Esophagus muscularis mucosa (tissue), 4 donors: ENCODE measurements around the gene PDS5B.

Experiments
- CTCF ChIP-seq, 3 experiments: fragments of 200-600 bp in 2 of 3; fragments of 450-650 bp in 1 of 3; sonication (generic) in 2 of 3; IDR thresholded peaks; one replicate each; pipeline ENCODE4 v1.5.1; 2017 to 2019; ENCODE audit warnings: antibody characterized with exemption in 3 of 3, mild to moderate bottlenecking in 2 of 3, moderate library complexity in 1 of 3
- EP300 ChIP-seq: sonication (generic); formaldehyde crosslinking; IDR thresholded peaks from one replicate; pipeline ENCODE4 v1.6.1; 2017; ENCODE audit warnings: antibody characterized with exemption
- POLR2A ChIP-seq: fragments of 450-650 bp; IDR thresholded peaks from one replicate; pipeline ENCODE4 v1.6.1; 2017; ENCODE audit warnings: antibody characterized with exemption, moderate library complexity, mild to moderate bottlenecking, low read depth
- POLR2AphosphoS5 ChIP-seq, 2 donors: sonication (generic); formaldehyde crosslinking; IDR thresholded peaks; one replicate each; pipeline ENCODE4 v1.6.1; 2017; ENCODE audit warnings: antibody characterized with exemption in 2 of 2

DNA sequence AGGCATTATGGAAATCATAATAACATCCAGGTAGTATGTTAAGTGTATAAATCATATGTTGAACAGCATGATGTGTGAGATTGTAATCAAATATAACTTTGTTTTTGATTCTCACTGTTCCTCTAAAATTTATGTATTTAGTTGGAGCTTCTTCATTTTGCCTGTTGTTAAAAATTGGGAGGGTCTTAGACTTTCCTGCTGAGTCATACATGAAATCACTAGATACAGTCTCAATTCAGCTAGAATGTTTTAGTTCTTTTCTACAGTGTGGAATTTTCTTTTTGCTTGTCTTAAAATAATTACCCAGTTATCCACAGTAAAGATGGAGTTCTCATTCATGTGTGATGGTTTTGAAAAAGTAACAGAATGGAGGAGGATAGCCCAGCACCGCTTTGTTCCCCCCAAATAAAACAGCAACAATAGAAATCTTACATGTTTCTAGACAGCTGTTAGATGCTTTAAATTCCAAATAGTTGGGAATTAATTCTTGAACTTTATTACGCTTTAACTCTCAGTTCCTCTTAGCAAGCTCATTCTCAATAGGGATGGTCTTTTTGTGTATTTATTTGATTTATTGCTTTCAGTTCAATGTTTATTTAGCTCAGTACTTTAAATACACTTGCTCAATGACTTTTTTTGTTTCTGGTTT lies 109.5 kb downstream of the PDS5B start:
- TF ChIP-seq CTCF (IDR thresholded peaks at IDR 0.05) (no peak), POLR2A (no peak), EP300 (no peak), POLR2AphosphoS5 (IDR thresholded peaks at IDR 0.05) (no peak)
